Measurements from ENCODE around the gene WDR20. TPM values are rescaled to one million over a fixed set of nuclear protein-coding genes. Genes with fewer than 3 reads are reported as not detected.

Gene WDR20
- total and polyA plus RNA-seq, 2 of the 4 experiments (the other 2 are of a cell fraction) = 20.3 to 27.4 TPM

DNA sequence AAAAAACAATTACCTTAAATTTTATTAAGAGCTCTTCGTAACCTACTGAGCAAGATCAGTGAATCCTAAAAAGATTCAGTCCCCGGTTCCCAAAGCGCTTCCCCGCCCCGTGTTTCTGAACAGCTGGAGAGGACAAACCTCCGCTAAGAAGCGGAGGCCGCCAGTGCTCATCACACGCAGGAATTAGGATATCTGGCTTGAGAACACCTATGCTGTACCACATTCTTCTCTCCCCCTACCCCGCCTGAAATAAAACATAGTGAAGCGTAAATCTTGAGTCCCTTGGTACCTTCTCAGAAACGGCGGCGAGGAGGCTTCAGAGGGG lies 774 bp upstream of the WDR20 start:
- peak overlapping the region; percentile 10; the same call in 1 of the 3 replicates for H2BK15ac ChIP-seq (ENCODE audit: low read depth, low read length)
- ChIA-PET POLR2A (ENCODE audit: unreplicated experiment) (interaction anchor here (0.6 kb wide), 1 partner anchor 179 kb away, joined by 6 read pairs; no protein-coding TSS in a partner anchor), CTCF (no interaction called here)
- H3K4ac ChIP-seq (ENCODE audit: low read depth, low read length) = no peak overlapping the region
- BruUV-seq (replicated peaks) = no TSS peak
- in situ Hi-C loops (cut with MboI; ENCODE audit: low sequenced_read_pairs) (no loop called here), intact Hi-C loops (cut with micrococcal nuclease) (loop anchor here (2.0 kb wide), 1 partner anchor 176 kb away; no protein-coding TSS in a partner anchor), dilution Hi-C loops (cut with HindIII; ENCODE audit: low sequenced_read_pairs, unreplicated experiment) (no loop called here)
- peaks cover 2% of the 10 kb centered on the region for H3K36me3 ChIP-seq (ENCODE audit: control insufficient read depth, insufficient read depth, low read length)
- H2BK5ac ChIP-seq (ENCODE audit: low read depth, low read length, poor library complexity, severe bottlenecking) = no peak overlapping the region
- 0 out of 2 replicates have a peak overlapping the region, but pooled peaks have one; percentile 3 for H2AK5ac ChIP-seq (ENCODE audit: low read depth, low read length)
- no peak overlapping the region for H3K56ac ChIP-seq (ENCODE audit: extremely low read depth, insufficient read depth, low read length)
- no peaks in the 10 kb centered on the region for H3K9me1 ChIP-seq (ENCODE audit: insufficient read depth, low read length)
- TF ChIP-seq, protein P1, sequence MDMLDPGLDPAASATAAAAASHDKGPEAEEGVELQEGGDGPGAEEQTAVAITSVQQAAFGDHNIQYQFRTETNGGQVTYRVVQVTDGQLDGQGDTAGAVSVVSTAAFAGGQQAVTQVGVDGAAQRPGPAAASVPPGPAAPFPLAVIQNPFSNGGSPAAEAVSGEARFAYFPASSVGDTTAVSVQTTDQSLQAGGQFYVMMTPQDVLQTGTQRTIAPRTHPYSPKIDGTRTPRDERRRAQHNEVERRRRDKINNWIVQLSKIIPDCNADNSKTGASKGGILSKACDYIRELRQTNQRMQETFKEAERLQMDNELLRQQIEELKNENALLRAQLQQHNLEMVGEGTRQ (IDR thresholded peaks at IDR 0.05; ENCODE audit: low read depth, low read length) = no peak
- TF ChIP-seq FOS (IDR thresholded peaks at IDR 0.05; ENCODE audit: low read depth, low read length) (no peak), MAFK (IDR thresholded peaks at IDR 0.05; ENCODE audit: low read depth, low read length) (no peak), BHLHE40 (IDR thresholded peaks at IDR 0.05; ENCODE audit: low read depth, low read length) (no peak), MAZ (IDR thresholded peaks at IDR 0.05; ENCODE audit: borderline replicate concordance, low read depth, low read length) (no peak), CEBPB (IDR thresholded peaks at IDR 0.05; ENCODE audit: low read depth, low read length) (no peak), RAD21 (IDR thresholded peaks at IDR 0.05; ENCODE audit: low read length) (no peak), RFX5 (IDR thresholded peaks at IDR 0.05; ENCODE audit: low read depth, low read length) (no peak), CHD1 (IDR thresholded peaks at IDR 0.05; ENCODE audit: low read depth, low read length) (no peak), NFE2L2 (IDR thresholded peaks at IDR 0.05; ENCODE audit: low read depth, low read length) (no peak)
- peak overlapping the region; percentile 67 for H3K4me3 ChIP-seq (ENCODE audit: insufficient read depth, low read depth, low read length)
- peak overlapping the region in 1 of 2 experiments; percentile 39; a peak in 2 of 4 replicates for H4K8ac ChIP-seq (ENCODE audit: low read depth in 2 of 2, low read length in 2 of 2)
- H3K9me3 ChIP-seq (ENCODE audit: control insufficient read depth, insufficient read depth, low read length) = no peaks in the 10 kb centered on the region
- peak overlapping the region; percentile 95 for H3K4me2 ChIP-seq (ENCODE audit: low read depth, low read length)
- peak overlapping the region; percentile 58; the same call in 1 of the 2 replicates for H3K9ac ChIP-seq (ENCODE audit: low read depth, low read length)
- no peak overlapping the region for H3K18ac ChIP-seq (ENCODE audit: low read depth, low read length)
- H4K20me1 ChIP-seq (ENCODE audit: insufficient read depth, low read length) = peaks cover 22% of the 10 kb centered on the region
- H2AK9ac ChIP-seq (replicated peaks; ENCODE audit: low read depth, low read length, poor library complexity) = peak overlapping the region; percentile 99
- H3K27me3 ChIP-seq (ENCODE audit: control insufficient read depth, insufficient read depth, low read length) = no peaks in the 10 kb centered on the region
- ATAC-seq (ENCODE audit: low read depth) (no peak), DNase-seq (no peak)
- H3K23ac ChIP-seq (ENCODE audit: low read depth, low read length) = no peak overlapping the region
- H2AFZ ChIP-seq (replicated peaks; ENCODE audit: low read length, poor library complexity) = peak overlapping the region; percentile 99
- no peak overlapping the region for H2BK20ac ChIP-seq (ENCODE audit: low read depth, low read length)
- H4K91ac ChIP-seq (ENCODE audit: insufficient read depth, low read depth, low read length) = no peak overlapping the region
- no peak overlapping the region for H3K14ac ChIP-seq (replicated peaks; ENCODE audit: low read depth, low read length)
- 7% methylated on average over 3 of the region's 14 CpGs; no CpG with 5 or more reads in 1 of the 2 experiments for WGBS, 2 experiments (ENCODE audit: extremely low coverage in 2 of 2, insufficient read length in 1 of 2)
- H4K5ac ChIP-seq (ENCODE audit: low read depth, low read length) = no peak overlapping the region
- no peak overlapping the region for H2BK120ac ChIP-seq (ENCODE audit: low read depth, low read length)
- H3K27ac ChIP-seq (ENCODE audit: insufficient read depth, low read length) = no peak overlapping the region; the same call in 1 of the 2 replicates
- H3K79me1 ChIP-seq (ENCODE audit: low read depth in 1 of 2, low read length in 2 of 2) = peaks cover 3 to 35% of the 10 kb centered on the region in 2 experiments; a peak in 3 of 4 replicates
- no peaks in the 10 kb centered on the region for H3K4me1 ChIP-seq (ENCODE audit: control insufficient read depth, insufficient read depth, low read length)
